SK-N-SH treated with all-trans-retinoic acid at 6 μM for 48 hours (cell line): ENCODE measurements around the gene FCSK.
"Not testable (repeated sequence)": the region's sequence is repeated elsewhere in the genome, so short reads cannot be mapped to it uniquely, and the experiment has no call there.

Experiments
- ATAC-seq: fragments of 200-7000 bp; cut with Tn5 transposase; 3 replicates; pipeline ENCODE4 v1.9.1; 2020; ENCODE audit warnings: mild to moderate bottlenecking, moderate library complexity
- ARNTL ChIP-seq: fragments of 450-650 bp; formaldehyde crosslinking; IDR thresholded peaks from 2 replicates; pipeline ENCODE4 v1.5.0; 2020; ENCODE audit warnings: low read depth, mild to moderate bottlenecking, moderate library complexity, borderline replicate concordance
- BACH2 ChIP-seq: fragments of 250-450 bp; sonication (Bioruptor Pico); IDR thresholded peaks from 2 replicates; pipeline ENCODE4 v1.9.0; 2021; ENCODE audit warnings: mild to moderate bottlenecking, borderline replicate concordance
- CSDC2 ChIP-seq: fragments of 250-450 bp; sonication (Bioruptor Pico); IDR thresholded peaks from 2 replicates; pipeline ENCODE4 v1.5.0; 2020; ENCODE audit warnings: mild to moderate bottlenecking, moderate library complexity
- GLIS3 ChIP-seq: fragments of 250-450 bp; sonication (Bioruptor Pico); IDR thresholded peaks from 2 replicates; pipeline ENCODE4 v1.5.0; 2020; ENCODE audit warnings: mild to moderate bottlenecking, moderate library complexity
- ISL1 ChIP-seq: fragments of 250-450 bp; sonication (Bioruptor Pico); IDR thresholded peaks from 2 replicates; pipeline ENCODE4 v2.1.2; 2022; ENCODE audit warnings: mild to moderate bottlenecking, moderate library complexity
- OSR1 ChIP-seq: fragments of 250-450 bp; sonication (Bioruptor Pico); IDR thresholded peaks from 2 replicates; pipeline ENCODE4 v1.8.0; 2022; ENCODE audit warnings: moderate library complexity, mild to moderate bottlenecking, inconsistent platforms
- RARB ChIP-seq: fragments of 250-450 bp; sonication (Bioruptor Pico); IDR thresholded peaks from 2 replicates; pipeline ENCODE4 v1.8.0; 2021; ENCODE audit warnings: mild to moderate bottlenecking, moderate library complexity
- SNAI2 ChIP-seq: fragments of 250-450 bp; sonication (Bioruptor Pico); IDR thresholded peaks from 2 replicates; pipeline ENCODE4 v1.5.0; 2020; ENCODE audit warnings: mild to moderate bottlenecking, moderate library complexity
- TOX ChIP-seq: fragments of 250-450 bp; sonication (Bioruptor Pico); IDR thresholded peaks from 2 replicates; pipeline ENCODE4 v1.8.0; 2021; ENCODE audit warnings: mild to moderate bottlenecking, moderate library complexity, borderline replicate concordance
- TSHZ2 ChIP-seq: fragments of 250-450 bp; sonication (Bioruptor Pico); IDR thresholded peaks from 2 replicates; pipeline ENCODE4 v1.5.0; 2020; ENCODE audit warnings: mild to moderate bottlenecking, moderate library complexity
- ZC3H10 ChIP-seq: fragments of 250-450 bp; sonication (Bioruptor Pico); IDR thresholded peaks from 2 replicates; pipeline ENCODE4 v1.5.1; 2021; ENCODE audit warnings: mild to moderate bottlenecking, moderate library complexity
- ZNF565 ChIP-seq: fragments of 450-650 bp; formaldehyde crosslinking; conservative IDR thresholded peaks from 2 replicates; pipeline ENCODE4 v1.5.0; 2020; ENCODE audit warnings: low read depth, mild to moderate bottlenecking, moderate library complexity
- ZNF70 ChIP-seq: fragments of 450-650 bp; formaldehyde crosslinking; IDR thresholded peaks from 2 replicates; pipeline ENCODE4 v1.5.0; 2020; ENCODE audit warnings: mild to moderate bottlenecking, moderate library complexity
- TF ChIP-seq, protein P1 (sequence below): fragments of 250-450 bp; sonication (Bioruptor Pico); IDR thresholded peaks from 2 replicates; pipeline ENCODE4 v1.8.0; 2020; ENCODE audit warnings: mild to moderate bottlenecking, moderate library complexity, borderline replicate concordance
- TF ChIP-seq, protein P2 (sequence below): fragments of 250-450 bp; sonication (Bioruptor Pico); IDR thresholded peaks from 2 replicates; pipeline ENCODE4 v1.5.1; 2021; ENCODE audit warnings: mild to moderate bottlenecking, moderate library complexity
- TF ChIP-seq, protein P3 (sequence below): fragments of 250-450 bp; sonication (Bioruptor Pico); IDR thresholded peaks from 2 replicates; pipeline ENCODE4 v1.5.1; 2020; ENCODE audit warnings: low read depth, mild to moderate bottlenecking, moderate library complexity

FCSK gene

DNA sequence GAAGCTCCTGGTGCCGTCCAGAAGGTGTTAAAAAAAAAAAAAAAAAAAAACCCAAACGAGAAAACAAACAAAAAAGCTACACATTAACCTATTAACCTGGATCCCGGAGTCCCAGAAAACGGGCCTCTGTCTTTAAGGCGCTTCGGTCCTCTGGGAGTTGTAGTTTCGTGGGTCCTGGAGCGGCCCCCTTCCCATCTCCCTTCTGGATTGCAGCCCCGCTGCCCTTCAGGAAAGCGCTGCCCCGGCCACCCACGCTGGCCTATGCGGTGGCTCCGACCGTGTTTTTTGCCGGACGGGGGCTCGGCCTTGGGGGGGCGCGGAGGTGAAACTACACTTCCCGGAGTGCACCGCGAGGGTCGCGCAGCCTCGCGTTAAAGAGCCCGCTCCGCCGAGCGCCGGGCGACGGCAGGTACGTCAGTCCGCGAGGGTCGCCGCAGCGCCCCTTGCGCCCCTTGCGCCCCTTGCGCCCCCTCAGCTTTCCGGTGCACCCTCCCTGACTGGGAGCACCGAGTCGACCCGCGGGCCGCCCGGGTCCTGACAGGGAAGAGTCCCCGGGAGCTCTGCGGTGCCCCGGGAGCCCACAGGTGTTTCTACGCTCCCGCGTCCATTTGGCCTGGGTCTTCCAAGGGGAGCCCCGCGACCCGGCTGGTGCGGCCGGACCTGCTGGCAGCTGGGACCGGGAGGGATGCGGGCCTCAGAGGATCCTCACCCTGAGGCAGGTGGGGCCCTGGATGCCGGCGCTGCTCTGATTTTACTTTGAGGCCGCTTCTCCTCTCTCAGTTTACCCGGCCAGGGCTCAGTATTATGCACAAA lies at the start of gene FCSK:
TSS of gene FCSK (plus strand) at position 374 of the 813 bp plus-strand sequence. CDS start 8,596 bp downstream, outside the sequence.
- ATAC-seq, result peak; percentile 95
- TF ChIP-seq, protein P1, sequence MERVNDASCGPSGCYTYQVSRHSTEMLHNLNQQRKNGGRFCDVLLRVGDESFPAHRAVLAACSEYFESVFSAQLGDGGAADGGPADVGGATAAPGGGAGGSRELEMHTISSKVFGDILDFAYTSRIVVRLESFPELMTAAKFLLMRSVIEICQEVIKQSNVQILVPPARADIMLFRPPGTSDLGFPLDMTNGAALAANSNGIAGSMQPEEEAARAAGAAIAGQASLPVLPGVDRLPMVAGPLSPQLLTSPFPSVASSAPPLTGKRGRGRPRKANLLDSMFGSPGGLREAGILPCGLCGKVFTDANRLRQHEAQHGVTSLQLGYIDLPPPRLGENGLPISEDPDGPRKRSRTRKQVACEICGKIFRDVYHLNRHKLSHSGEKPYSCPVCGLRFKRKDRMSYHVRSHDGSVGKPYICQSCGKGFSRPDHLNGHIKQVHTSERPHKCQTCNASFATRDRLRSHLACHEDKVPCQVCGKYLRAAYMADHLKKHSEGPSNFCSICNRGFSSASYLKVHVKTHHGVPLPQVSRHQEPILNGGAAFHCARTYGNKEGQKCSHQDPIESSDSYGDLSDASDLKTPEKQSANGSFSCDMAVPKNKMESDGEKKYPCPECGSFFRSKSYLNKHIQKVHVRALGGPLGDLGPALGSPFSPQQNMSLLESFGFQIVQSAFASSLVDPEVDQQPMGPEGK (CRISPR knock-in tag), result peak; percentile 94
- peak; percentile 39; the same call in 1 of the 2 replicates for TF ChIP-seq TSHZ2 (CRISPR knock-in tag)
- TF ChIP-seq CSDC2, result 0 out of 2 replicates have a peak, but pooled peaks have one; percentile 33
- no peak for TF ChIP-seq ZNF70 (CRISPR knock-in tag)

DNA sequence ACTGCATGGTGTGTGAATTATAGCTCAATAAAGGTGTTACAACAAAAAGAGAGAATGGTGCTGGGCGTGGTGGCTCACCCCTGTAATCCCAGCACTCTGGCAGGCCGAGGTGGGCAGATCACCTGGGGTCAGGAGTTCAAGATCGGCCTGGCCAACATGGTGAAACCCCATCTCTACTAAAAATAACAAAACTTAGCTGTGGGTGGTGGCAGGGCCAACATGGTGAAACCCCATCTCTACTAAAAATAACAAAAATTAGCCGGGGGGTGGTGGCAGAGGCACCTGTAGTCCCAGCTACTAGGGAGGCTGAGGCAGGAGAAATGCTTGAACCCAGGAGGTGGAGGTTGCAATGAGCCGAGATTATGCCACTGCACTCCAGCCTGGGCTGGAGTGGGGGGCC lies 48.3 kb upstream of the FCSK start:
- not testable (repeated sequence) for ATAC-seq

DNA sequence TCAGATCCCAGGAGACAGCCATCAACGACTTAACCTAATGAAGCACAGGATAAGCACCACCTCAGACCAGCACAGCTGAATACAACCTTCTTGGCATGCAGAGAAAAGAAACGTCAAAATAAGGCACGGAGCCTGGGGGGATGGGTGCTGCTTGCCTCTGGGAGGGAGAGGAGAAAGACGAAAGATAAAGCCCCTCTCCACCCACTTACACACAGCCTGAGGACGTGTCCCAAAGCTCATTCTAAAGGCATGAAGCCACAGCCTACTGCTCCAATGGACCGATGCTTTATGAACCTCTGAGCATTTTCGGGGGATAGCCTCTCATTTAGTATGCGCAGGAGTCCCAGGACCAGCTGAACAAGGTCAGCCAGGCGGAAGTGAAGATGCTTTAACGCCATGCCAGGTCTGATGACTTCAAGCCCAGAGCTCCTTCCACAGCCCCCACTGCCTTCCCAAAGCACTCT lies 46.6 kb upstream of the FCSK start:
- TF ChIP-seq BACH2 (CRISPR knock-in tag) (no peak), SNAI2 (CRISPR knock-in tag) (no peak), CSDC2 (no peak), OSR1 (CRISPR knock-in tag) (no peak), GLIS3 (no peak), ZNF565 (no peak)
- TF ChIP-seq, protein P2, sequence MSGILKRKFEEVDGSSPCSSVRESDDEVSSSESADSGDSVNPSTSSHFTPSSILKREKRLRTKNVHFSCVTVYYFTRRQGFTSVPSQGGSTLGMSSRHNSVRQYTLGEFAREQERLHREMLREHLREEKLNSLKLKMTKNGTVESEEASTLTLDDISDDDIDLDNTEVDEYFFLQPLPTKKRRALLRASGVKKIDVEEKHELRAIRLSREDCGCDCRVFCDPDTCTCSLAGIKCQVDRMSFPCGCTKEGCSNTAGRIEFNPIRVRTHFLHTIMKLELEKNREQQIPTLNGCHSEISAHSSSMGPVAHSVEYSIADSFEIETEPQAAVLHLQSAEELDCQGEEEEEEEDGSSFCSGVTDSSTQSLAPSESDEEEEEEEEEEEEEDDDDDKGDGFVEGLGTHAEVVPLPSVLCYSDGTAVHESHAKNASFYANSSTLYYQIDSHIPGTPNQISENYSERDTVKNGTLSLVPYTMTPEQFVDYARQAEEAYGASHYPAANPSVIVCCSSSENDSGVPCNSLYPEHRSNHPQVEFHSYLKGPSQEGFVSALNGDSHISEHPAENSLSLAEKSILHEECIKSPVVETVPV, result no peak
- TF ChIP-seq, all 23 proteins: peak for 0
- no peak for ATAC-seq

DNA sequence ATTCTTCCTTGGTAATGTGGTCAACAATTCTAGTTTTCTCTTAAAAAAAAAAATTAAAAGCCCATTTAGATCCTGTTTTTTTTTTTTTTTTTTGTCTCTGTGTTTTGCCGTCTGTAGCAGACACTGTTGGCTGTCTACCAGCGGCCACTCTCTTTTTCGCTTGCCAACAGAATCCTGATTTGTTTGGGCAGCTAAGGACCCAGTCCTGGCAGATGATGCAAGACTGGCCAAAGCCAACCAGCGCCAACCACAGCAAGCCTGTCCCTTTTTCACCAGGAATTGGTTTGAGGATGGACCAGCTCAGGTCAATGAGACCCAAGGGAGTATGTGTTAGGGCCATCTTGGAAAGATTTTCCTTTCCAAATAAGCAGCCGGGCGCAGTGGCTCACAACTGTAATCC lies 43.7 kb upstream of the FCSK start:
- TF ChIP-seq, protein P1 (CRISPR knock-in tag), result no peak
- TF ChIP-seq, all 23 proteins: peak for 0
- ATAC-seq, result no peak

DNA sequence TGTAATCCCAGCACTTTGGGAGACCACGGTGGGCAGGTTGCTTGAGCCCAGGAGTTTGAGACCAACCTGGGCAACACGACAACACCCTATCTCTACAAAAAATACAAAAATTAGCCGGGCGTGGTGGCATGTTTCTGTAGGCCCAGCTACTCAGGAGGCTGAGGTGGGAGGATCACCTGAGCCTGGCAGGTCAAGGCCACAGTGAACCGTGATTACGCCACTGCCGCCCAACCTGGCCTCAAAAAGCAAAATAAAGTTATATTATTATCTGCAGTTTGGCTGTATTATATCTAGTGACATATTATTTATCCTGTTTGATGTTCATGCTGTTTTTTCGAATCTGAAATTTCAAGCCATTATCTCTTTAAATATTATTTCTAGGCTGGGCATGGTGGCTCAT lies 42.0 kb upstream of the FCSK start:
- ATAC-seq, result no peak
- TF ChIP-seq TOX (CRISPR knock-in tag), result no peak
- TF ChIP-seq TSHZ2 (CRISPR knock-in tag), result no peak
- TF ChIP-seq, protein P1 (CRISPR knock-in tag), result no peak
- TF ChIP-seq RARB, result no peak
- no peak for TF ChIP-seq ARNTL (CRISPR knock-in tag)
- TF ChIP-seq, protein P3, sequence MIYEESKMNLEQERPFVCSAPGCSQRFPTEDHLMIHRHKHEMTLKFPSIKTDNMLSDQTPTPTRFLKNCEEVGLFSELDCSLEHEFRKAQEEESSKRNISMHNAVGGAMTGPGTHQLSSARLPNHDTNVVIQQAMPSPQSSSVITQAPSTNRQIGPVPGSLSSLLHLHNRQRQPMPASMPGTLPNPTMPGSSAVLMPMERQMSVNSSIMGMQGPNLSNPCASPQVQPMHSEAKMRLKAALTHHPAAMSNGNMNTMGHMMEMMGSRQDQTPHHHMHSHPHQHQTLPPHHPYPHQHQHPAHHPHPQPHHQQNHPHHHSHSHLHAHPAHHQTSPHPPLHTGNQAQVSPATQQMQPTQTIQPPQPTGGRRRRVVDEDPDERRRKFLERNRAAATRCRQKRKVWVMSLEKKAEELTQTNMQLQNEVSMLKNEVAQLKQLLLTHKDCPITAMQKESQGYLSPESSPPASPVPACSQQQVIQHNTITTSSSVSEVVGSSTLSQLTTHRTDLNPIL, result no peak
- TF ChIP-seq ZC3H10 (CRISPR knock-in tag), result no peak
- no peak for TF ChIP-seq BACH2 (CRISPR knock-in tag)
- no peak for TF ChIP-seq ISL1 (CRISPR knock-in tag)

- not testable (repeated sequence) for ATAC-seq
These were observed 40.8 kb upstream of the FCSK start for GRCh38 chr16:70413572-70413971.
